Measurements from ENCODE around the gene DOCK4. TPM values are rescaled to one million over a fixed set of nuclear protein-coding genes. Genes with fewer than 3 reads are reported as not detected.

Gene DOCK4
- total RNA-seq, 1 experiment from 2014 or later: 20.4 TPM

GRCh38 chr7:112190120-112190519 is 16.1 kb downstream of the DOCK4 start (continued):
- TF ChIP-seq ZNF532 (CRISPR knock-in tag; IDR thresholded peaks at IDR 0.05; ENCODE audit: borderline replicate concordance): no peak
- TF ChIP-seq GTF2I (CRISPR knock-in tag; conservative IDR thresholded peaks at IDR 0.05): no peak
- TF ChIP-seq JAZF1 (CRISPR knock-in tag; IDR thresholded peaks at IDR 0.05): no peak
- TF ChIP-seq ZNF396 (CRISPR knock-in tag; IDR thresholded peaks at IDR 0.05; ENCODE audit: borderline replicate concordance): no peak
- TF ChIP-seq ETV6 (CRISPR knock-in tag; IDR thresholded peaks at IDR 0.05): no peak
- no peak for TF ChIP-seq GRHL2 (CRISPR knock-in tag; IDR thresholded peaks at IDR 0.05; ENCODE audit: insufficient replicate concordance, severe bottlenecking)
- no peak for TF ChIP-seq NFATC4 (CRISPR knock-in tag; IDR thresholded peaks at IDR 0.05)
- TF ChIP-seq TEAD4 (CRISPR knock-in tag; IDR thresholded peaks at IDR 0.05): no peak
- no peak for TF ChIP-seq ZNF423 (CRISPR knock-in tag; IDR thresholded peaks at IDR 0.05)
- TF ChIP-seq HMGA2 (CRISPR knock-in tag; IDR thresholded peaks at IDR 0.05): no peak
- no peak for TF ChIP-seq ELF4 (CRISPR knock-in tag; IDR thresholded peaks at IDR 0.05; ENCODE audit: low read depth)
- no peak for TF ChIP-seq CREB1 (CRISPR knock-in tag; IDR thresholded peaks at IDR 0.05)

GRCh38 chr7:112189691-112190090 is 16.5 kb downstream of the DOCK4 start:
- H3K4me3 Mint-ChIP-seq: no peak overlapping the region
- POLR2A ChIA-PET: no interaction called here
- CTCF ChIA-PET: no interaction called here
- DNase-seq (ENCODE audit: low spot score) (no peak), ATAC-seq (no peak)
- H3K27me3 Mint-ChIP-seq (ENCODE audit: low read depth): no peaks in the 10 kb centered on the region
- no peaks in the 10 kb centered on the region for H3K9me3 Mint-ChIP-seq
- H3K4me1 Mint-ChIP-seq: peaks cover 15% of the 10 kb centered on the region
- TF ChIP-seq FOXK1 (CRISPR knock-in tag; IDR thresholded peaks at IDR 0.05) (no peak), AR (CRISPR knock-in tag; IDR thresholded peaks at IDR 0.05) (no peak), PRDM15 (CRISPR knock-in tag; IDR thresholded peaks at IDR 0.05) (no peak)
- no peak overlapping the region for H3K27ac Mint-ChIP-seq
- H3K36me3 Mint-ChIP-seq: no peaks in the 10 kb centered on the region
